HG03108 (cell line): ENCODE data around the gene ANO4.
"Not testable (repeated sequence)": the region's sequence is repeated elsewhere in the genome, so short reads cannot be mapped to it uniquely, and the experiment has no call there.

Experiments
- ATAC-seq: cut with Tn5 transposase; IDR thresholded peaks from one replicate; pipeline ENCODE4 v1.9.1; 2021; ENCODE audit warnings: moderate library complexity; ENCODE audit not compliant: unreplicated experiment

Gene ANO4

GRCh38 chr12:100987552-100988521, 193.3 kb downstream of the ANO4 start:
- ATAC-seq = peak; percentile 97

GRCh38 chr12:100989509-100989908, 194.9 kb downstream of the ANO4 start:
- ATAC-seq = not testable (repeated sequence)

GRCh38 chr12:100991102-100991501, 196.5 kb downstream of the ANO4 start:
- no peak for ATAC-seq

- no peak for ATAC-seq
Measured at GRCh38 chr12:100992194-100992593, 197.6 kb downstream of the ANO4 start.

GRCh38 chr12:100993916-100994450, 199.4 kb downstream of the ANO4 start:
- ATAC-seq = no peak

GRCh38 chr12:100995201-100995600, 200.6 kb downstream of the ANO4 start:
- no peak for ATAC-seq

- peak; percentile 71 for ATAC-seq
Measured at GRCh38 chr12:100995771-100996170, 201.2 kb downstream of the ANO4 start.

- peak; percentile 74 for ATAC-seq
Measured at GRCh38 chr12:101001669-101002068, 207.1 kb downstream of the ANO4 start.

- ATAC-seq = no peak
Measured at GRCh38 chr12:101002696-101003419, 208.3 kb downstream of the ANO4 start.

- no peak for ATAC-seq
Measured at GRCh38 chr12:101004898-101005297, 210.3 kb downstream of the ANO4 start.

- ATAC-seq = no peak
Measured at GRCh38 chr12:101009274-101009673, 214.7 kb downstream of the ANO4 start.

- ATAC-seq = no peak
Measured at GRCh38 chr12:101010896-101011295, 216.3 kb downstream of the ANO4 start.

- ATAC-seq = no peak
Measured at GRCh38 chr12:101013993-101014392, 219.4 kb downstream of the ANO4 start.

GRCh38 chr12:101015044-101015443, 220.5 kb downstream of the ANO4 start:
- no peak for ATAC-seq

- no peak for ATAC-seq
Measured at GRCh38 chr12:101018540-101018939, 224.0 kb downstream of the ANO4 start.

- ATAC-seq = no peak
Measured at GRCh38 chr12:101019201-101019600, 224.6 kb downstream of the ANO4 start.

GRCh38 chr12:101019667-101020066, 225.1 kb downstream of the ANO4 start:
- ATAC-seq = no peak

- no peak for ATAC-seq
Measured at GRCh38 chr12:101021442-101021841, 226.9 kb downstream of the ANO4 start.

GRCh38 chr12:101021911-101022388, 227.4 kb downstream of the ANO4 start:
- ATAC-seq = no peak

- ATAC-seq = no peak
Measured at GRCh38 chr12:101027200-101027599, 232.6 kb downstream of the ANO4 start.

- no peak for ATAC-seq
Measured at GRCh38 chr12:101027816-101028215, 233.2 kb downstream of the ANO4 start.
